Stomach (tissue), 4 donors: ENCODE results near the gene ZNF213.
"Not testable (repeated sequence)": the region's sequence is repeated elsewhere in the genome, so short reads cannot be mapped to it uniquely, and the experiment has no call there.

Experiments used
- EP300 ChIP-seq: sonication (generic); formaldehyde crosslinking; IDR thresholded peaks from one replicate; pipeline ENCODE4 v1.6.1; 2017; ENCODE audit warnings: antibody characterized with exemption
- POLR2A ChIP-seq, 4 donors: fragments of 450-650 bp; IDR thresholded peaks; one replicate each; pipeline ENCODE4 v1.6.1; 2016; ENCODE audit warnings: antibody characterized with exemption in 4 of 4, control low read depth in 2 of 4, mild to moderate bottlenecking in 1 of 4, moderate library complexity in 1 of 4
- POLR2AphosphoS5 ChIP-seq, 3 donors: sonication (generic); formaldehyde crosslinking; IDR thresholded peaks; one replicate each; pipeline ENCODE4 v1.6.1; 2016; ENCODE audit warnings: antibody characterized with exemption in 3 of 3
- TF ChIP-seq, protein P1 (sequence below), 7 experiments: fragments of 450-650 bp in 4 of 7; fragments of 200-600 bp in 3 of 7; sonication (generic) in 3 of 7; IDR thresholded peaks; one replicate each; pipeline ENCODE4 v1.5.1; 2016 to 2019; ENCODE audit warnings: antibody characterized with exemption in 7 of 7, control low read depth in 2 of 7, mild to moderate bottlenecking in 1 of 7

DNA sequence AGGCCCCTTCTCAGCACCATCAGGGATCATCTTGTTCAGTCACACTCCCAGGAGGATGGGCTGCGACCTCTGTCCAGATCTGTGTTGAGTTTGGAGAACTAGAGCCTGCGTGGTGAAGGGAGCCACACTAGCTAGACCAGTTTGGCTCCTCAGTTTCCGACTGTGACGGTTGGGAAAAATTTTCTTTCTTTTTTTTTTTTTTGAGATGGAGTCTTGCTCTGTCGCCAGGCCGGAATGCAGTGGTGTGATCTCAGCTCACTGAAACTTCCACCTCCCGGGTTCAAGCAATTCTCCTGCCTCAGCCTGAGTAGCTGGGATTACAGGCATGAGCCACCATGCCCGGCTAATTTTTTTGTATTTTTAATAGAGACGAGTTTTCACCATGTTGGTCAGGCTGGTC is 4.7 kb downstream of the ZNF213 start:
- TF ChIP-seq, protein P1, sequence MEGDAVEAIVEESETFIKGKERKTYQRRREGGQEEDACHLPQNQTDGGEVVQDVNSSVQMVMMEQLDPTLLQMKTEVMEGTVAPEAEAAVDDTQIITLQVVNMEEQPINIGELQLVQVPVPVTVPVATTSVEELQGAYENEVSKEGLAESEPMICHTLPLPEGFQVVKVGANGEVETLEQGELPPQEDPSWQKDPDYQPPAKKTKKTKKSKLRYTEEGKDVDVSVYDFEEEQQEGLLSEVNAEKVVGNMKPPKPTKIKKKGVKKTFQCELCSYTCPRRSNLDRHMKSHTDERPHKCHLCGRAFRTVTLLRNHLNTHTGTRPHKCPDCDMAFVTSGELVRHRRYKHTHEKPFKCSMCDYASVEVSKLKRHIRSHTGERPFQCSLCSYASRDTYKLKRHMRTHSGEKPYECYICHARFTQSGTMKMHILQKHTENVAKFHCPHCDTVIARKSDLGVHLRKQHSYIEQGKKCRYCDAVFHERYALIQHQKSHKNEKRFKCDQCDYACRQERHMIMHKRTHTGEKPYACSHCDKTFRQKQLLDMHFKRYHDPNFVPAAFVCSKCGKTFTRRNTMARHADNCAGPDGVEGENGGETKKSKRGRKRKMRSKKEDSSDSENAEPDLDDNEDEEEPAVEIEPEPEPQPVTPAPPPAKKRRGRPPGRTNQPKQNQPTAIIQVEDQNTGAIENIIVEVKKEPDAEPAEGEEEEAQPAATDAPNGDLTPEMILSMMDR (IDR thresholded peaks at IDR 0.05): not testable (repeated sequence)
- TF ChIP-seq EP300; POLR2AphosphoS5 (IDR thresholded peaks at IDR 0.05); POLR2A (IDR thresholded peaks at IDR 0.05): not testable (repeated sequence)
